Tibial artery (tissue), 4 donors: ENCODE measurements around the gene ARMC12.

ENCODE experiments used
- DNase-seq, 2 donors: peaks; one replicate each; pipeline ENCODE4 v3.0.0-alpha.2; 2019
- H3K27ac ChIP-seq, 2 donors: fragments of 200-600 bp; sonication (generic) in 1 of 2; 1 replicate in 1 of 2; 2 replicates in 1 of 2; pipeline ENCODE4 v1.5.1; 2018 to 2019; ENCODE audit warnings: mild to moderate bottlenecking in 1 of 2
- H3K27me3 ChIP-seq, 2 donors: fragments of 200-600 bp; sonication (generic) in 1 of 2; one replicate each; pipeline versions ENCODE4 v1.5.1 to v1.6.0; 2016 to 2019
- H3K36me3 ChIP-seq, 3 donors: fragments of 200-600 bp; sonication (generic) in 2 of 3; one replicate each; pipeline ENCODE4 v1.5.1; 2016 to 2019; ENCODE audit warnings: mild to moderate bottlenecking in 2 of 3
- H3K4me1 ChIP-seq, 4 donors: fragments of 200-600 bp; sonication (generic) in 2 of 4; 1 replicate in 3 of 4; 2 replicates in 1 of 4; pipeline ENCODE4 v1.5.1; 2016 to 2019
- H3K4me3 ChIP-seq, 2 donors: fragments of 200-600 bp; sonication (generic) in 1 of 2; 1 replicate in 1 of 2; 2 replicates in 1 of 2; pipeline ENCODE4 v1.5.1; 2018 to 2019; ENCODE audit warnings: mild to moderate bottlenecking in 2 of 2
- H3K9me3 ChIP-seq, 3 donors: fragments of 200-600 bp; sonication (generic) in 1 of 3; one replicate each; pipeline ENCODE4 v1.5.1; 2016 to 2019
- intact Hi-C: fragments of 100-400 bp; cut with DNase I; formaldehyde crosslinking; loops from one replicate; pipeline ENCODE4 v1.15.0; 2023; ENCODE audit warnings: low total_unique reads
- TF ChIP-seq, protein P1 (sequence below), 2 experiments: fragments of 200-600 bp in 1 of 2; fragments of 450-650 bp in 1 of 2; IDR thresholded peaks; one replicate each; pipeline ENCODE4 v1.5.1; 2017 to 2019; ENCODE audit warnings: antibody characterized with exemption in 2 of 2, mild to moderate bottlenecking in 1 of 2, moderate library complexity in 1 of 2

Gene ARMC12

DNA sequence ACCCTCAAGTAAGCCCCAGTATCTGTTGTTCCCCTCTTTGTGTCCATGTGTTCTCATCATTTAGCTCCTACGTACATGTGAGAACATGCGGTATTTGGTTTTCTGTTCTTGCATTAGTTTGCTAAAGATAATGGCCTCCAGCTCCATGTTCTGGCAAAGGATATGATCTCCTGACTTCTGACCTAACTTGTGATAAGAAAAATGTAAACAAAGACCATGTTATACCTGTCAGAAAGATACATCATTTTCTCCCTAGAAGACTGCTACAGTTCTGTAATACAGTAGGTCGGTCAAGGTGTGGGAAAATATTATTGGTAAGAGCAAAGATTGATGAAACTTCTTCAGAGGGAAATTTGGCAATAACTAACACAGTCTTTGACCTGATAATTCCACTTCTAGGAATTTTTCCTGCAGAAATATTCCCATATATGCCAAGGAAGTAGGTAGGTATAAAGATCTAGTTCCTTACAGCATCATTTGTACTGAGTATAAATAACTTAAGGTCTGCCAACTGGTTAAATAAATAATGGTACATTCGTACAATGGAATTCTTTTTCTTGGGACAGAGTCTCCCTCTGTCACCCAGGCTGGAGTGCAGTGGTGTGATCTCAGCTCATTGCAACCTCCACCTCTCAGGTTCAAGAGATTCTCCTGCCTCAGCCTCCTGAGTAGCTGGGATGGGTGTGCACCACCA is 29.0 kb upstream of the ARMC12 start:
- Histone ChIP-seq H3K27me3 (no peaks in the 10 kb centered on the region), H3K4me1 (no peaks in the 10 kb centered on the region), H3K4me3 (no peak overlapping the region), H3K36me3 (no peaks in the 10 kb centered on the region), H3K9me3 (peaks cover 0 to 3% (median 0%) of the 10 kb centered on the region in 3 donors), H3K27ac (no peak overlapping the region)
- intact Hi-C loops, result no loop called here
- TF ChIP-seq, protein P1, sequence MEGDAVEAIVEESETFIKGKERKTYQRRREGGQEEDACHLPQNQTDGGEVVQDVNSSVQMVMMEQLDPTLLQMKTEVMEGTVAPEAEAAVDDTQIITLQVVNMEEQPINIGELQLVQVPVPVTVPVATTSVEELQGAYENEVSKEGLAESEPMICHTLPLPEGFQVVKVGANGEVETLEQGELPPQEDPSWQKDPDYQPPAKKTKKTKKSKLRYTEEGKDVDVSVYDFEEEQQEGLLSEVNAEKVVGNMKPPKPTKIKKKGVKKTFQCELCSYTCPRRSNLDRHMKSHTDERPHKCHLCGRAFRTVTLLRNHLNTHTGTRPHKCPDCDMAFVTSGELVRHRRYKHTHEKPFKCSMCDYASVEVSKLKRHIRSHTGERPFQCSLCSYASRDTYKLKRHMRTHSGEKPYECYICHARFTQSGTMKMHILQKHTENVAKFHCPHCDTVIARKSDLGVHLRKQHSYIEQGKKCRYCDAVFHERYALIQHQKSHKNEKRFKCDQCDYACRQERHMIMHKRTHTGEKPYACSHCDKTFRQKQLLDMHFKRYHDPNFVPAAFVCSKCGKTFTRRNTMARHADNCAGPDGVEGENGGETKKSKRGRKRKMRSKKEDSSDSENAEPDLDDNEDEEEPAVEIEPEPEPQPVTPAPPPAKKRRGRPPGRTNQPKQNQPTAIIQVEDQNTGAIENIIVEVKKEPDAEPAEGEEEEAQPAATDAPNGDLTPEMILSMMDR (IDR thresholded peaks at IDR 0.05), result no peak
- no peak for DNase-seq

DNA sequence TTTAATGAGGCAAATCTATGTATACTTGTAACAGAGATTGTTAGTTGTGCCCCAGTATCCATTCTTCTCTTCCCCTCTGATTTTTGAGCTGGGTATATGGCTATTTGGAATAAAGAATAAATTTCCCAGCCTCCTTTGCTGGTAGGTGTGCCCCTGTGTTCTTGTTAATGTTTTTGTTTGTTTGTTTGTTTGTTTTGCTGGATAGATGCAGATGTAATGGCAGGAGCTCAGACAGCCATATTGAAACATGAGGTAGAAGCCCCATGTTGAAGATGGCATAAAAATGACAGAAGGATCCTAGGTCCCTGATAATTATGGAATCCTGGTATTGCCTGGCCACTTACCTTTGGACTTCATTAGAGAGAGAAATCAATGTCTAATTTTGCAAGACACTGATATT is 28.2 kb upstream of the ARMC12 start:
- no peak for DNase-seq
- no peak overlapping the region for H3K4me3 ChIP-seq
- TF ChIP-seq, protein P1 (IDR thresholded peaks at IDR 0.05), result no peak
- no peak overlapping the region for H3K27ac ChIP-seq
- no peaks in the 10 kb centered on the region for H3K4me1 ChIP-seq
- H3K36me3 ChIP-seq, result no peaks in the 10 kb centered on the region
- intact Hi-C loops, result no loop called here
- H3K9me3 ChIP-seq, result peaks cover 0 to 2% (median 0%) of the 10 kb centered on the region in 3 donors
- no peaks in the 10 kb centered on the region for H3K27me3 ChIP-seq

DNA sequence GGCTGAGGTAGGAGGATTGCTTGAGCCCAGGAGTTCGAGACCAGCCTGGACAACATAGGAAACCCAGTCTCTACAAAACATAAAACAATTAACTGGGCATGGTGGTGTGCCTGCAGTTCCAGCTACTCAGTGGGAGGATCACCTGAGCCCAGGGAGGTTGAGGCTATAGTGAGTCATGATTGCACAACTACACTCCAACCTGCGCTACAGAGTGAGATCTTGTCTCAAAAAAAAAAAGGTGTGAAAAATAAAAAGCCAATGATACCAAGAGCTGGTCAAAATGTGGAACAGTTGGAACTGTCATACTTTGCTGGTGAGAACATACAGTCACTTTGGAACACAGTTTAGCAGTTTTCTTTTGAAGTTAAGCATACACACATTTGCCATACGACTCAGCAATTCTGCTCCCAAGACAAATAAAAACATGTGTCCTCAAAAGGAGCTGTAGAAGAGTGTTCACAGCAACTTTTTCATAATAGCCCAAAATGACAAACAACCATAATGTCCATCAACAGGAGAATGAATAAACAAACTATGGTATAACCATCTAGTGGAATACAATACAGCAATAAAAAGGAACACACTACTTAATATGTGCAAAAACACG is 26.5 kb upstream of the ARMC12 start:
- intact Hi-C loops, result no loop called here
- H3K9me3 ChIP-seq, result no peaks in the 10 kb centered on the region
- no peak overlapping the region for H3K4me3 ChIP-seq
- H3K27ac ChIP-seq, result no peak overlapping the region
- no peaks in the 10 kb centered on the region for H3K36me3 ChIP-seq
- TF ChIP-seq, protein P1 (IDR thresholded peaks at IDR 0.05), result no peak
- H3K27me3 ChIP-seq, result no peaks in the 10 kb centered on the region
- H3K4me1 ChIP-seq, result no peaks in the 10 kb centered on the region
- DNase-seq, result peak in 1 of 2 donors; percentile 12

DNA sequence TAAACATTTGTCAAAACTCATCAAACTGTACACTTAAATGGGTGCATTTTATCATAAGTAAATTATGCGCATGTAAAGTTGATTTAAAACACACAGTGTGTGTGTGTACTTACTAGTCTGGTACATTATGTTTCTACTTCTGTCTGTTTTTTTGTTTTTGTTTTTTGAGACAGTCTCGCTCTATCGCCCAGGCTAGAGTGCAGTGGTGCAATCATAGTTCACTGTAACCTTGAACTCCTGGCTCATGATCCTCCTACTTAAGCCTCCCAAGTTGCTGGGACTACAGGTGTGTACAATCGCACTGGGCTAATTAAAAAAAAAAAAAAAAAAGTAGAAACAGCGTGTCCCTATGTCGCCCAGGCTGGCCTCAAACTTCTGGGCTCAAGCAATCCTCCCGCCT is 25.1 kb upstream of the ARMC12 start:
- TF ChIP-seq, protein P1 (IDR thresholded peaks at IDR 0.05), result no peak
- Histone ChIP-seq H3K9me3 (no peaks in the 10 kb centered on the region), H3K27me3 (no peaks in the 10 kb centered on the region), H3K4me1 (no peaks in the 10 kb centered on the region), H3K27ac (no peak overlapping the region), H3K4me3 (no peak overlapping the region), H3K36me3 (no peaks in the 10 kb centered on the region)
- DNase-seq, result no peak
- intact Hi-C loops, result no loop called here

DNA sequence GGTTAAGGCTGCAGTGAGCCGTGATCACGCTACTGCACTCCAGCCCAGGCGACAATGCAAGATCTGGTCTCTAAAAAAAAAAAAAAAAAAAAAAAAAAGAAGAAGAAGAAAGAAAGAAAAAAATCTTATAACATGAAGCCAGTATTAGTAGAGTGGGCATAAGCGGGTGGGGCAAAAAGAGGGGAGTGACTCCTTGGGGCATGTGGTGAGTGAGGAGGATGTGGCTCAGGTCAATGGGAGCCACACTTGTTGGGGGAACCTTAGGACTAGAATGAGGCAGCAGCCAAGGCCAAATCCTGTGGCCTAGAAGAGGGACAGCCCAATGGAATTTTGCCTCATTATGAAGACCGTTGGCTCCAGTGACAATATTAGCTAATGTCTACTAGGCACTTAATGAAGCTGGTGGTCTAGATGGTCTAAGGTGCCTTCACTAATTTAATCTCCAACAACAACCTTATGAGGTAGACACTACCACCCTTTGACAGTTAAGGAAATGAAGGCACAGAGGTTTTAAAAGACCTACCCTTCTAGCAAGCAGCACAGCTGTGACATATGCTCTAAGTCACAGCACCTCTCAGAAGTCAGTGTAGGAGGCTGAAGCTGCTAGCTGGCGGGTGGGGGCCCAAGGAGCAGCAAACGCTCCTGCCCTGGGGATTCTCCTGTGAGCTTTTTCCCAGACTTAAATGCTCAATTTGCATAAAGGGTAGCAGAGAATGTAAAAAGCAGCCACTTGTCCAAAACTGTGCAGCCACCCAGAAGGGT is 23.6 kb upstream of the ARMC12 start:
- TF ChIP-seq, protein P1 (IDR thresholded peaks at IDR 0.05), result no peak
- Histone ChIP-seq H3K36me3 (no peaks in the 10 kb centered on the region), H3K27me3 (no peaks in the 10 kb centered on the region), H3K4me1 (peaks cover 0 to 9% (median 4%) of the 10 kb centered on the region in 4 donors), H3K27ac (no peak overlapping the region), H3K9me3 (no peaks in the 10 kb centered on the region), H3K4me3 (no peak overlapping the region)
- intact Hi-C loops, result no loop called here
- peak in 1 of 2 donors; percentile 37 for DNase-seq
